OCI-LY3 (cell line): Measurements from ENCODE around the gene EGR2.
"Not testable (repeated sequence)": the region's sequence is repeated elsewhere in the genome, so short reads cannot be mapped to it uniquely, and the experiment has no call there.

Experiments used
- CTCF ChIP-seq: fragments of 200-600, 300-600 bp; sonication (generic); IDR thresholded peaks from 2 replicates; pipeline ENCODE4 v1.5.1; 2014; ENCODE audit warnings: antibody characterized with exemption, low read length, low read depth
- EZH2phosphoT487 ChIP-seq: fragments of 200-600 bp; shearing (Covaris generic); IDR thresholded peaks from 2 replicates; pipeline ENCODE4 v1.6.1; 2018; ENCODE audit warnings: antibody characterized with exemption, mixed run types, low read depth

GRCh38 chr10:62784537-62784936, 31.6 kb downstream of the EGR2 start:
- TF ChIP-seq CTCF, EZH2phosphoT487: not testable (repeated sequence)
